Measurements from ENCODE around the gene ATP6V1G1.
"Not testable (repeated sequence)": the region's sequence is repeated elsewhere in the genome, so short reads cannot be mapped to it uniquely, and the experiment has no call there.

The ATP6V1G1 gene, protein sequence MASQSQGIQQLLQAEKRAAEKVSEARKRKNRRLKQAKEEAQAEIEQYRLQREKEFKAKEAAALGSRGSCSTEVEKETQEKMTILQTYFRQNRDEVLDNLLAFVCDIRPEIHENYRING

DNA sequence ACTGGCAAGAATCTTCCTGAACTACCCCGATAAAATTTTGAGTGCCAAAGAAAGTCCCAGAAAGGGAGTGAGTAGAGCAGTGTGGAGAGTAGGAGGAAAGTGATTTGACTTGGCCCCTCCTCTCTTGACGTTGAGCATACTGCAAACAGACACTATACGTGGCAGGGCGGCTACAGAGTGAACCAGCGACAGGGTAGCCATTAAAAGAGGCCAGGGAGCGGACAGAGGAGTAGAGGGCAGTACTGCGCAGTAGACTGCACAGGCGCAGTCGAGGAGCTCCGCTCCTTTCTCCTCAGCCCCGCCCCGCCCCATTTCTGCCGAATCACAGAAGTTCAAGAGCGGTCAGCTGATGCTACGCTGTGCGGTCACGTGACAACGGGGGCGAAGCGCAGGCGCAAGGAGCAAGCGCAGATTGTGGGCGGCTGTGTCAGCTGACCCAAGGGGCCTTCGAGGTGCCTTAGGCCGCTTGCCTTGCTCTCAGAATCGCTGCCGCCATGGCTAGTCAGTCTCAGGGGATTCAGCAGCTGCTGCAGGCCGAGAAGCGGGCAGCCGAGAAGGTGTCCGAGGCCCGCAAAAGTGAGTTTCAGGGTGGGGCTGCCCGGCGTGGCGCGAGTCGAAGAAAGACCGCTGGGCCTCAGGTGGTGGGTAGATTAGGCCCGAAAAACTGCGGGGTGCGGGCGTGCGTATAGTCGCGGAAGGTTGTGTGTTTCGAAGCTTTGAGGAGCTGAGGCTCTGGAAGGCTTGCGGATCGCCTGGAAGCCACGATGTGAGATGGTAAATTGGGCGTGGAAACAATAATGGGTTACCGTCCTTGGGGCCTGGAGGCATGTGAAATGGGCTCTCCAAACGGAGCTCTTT, at the start of gene ATP6V1G1:
ATP6V1G1 (plus strand) TSS at position 425 of the 858 bp plus-strand sequence; CDS start at position 495, 70 bp downstream.
- DNase-seq, result peak; percentile 99

DNA sequence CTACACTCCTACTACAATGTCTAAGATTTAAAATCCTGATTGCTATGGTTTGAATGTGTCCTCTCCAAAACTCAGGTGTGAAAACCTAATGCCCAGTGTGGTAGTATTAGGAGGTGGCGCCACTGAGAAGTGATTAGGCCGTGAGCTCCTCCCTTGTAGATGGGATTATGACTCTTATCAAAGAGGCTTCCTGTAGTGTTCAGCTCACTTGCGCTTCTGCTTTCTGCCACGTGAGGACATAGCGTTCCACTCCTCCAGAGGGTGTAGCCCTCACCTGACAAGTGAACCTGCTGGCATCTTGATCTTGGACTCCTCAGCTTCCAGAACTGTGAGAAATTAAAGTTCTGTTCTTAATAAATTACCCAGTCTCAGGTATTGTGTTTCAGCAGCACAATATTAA, 49.3 kb upstream of the ATP6V1G1 start:
- DNase-seq, result no peak

DNA sequence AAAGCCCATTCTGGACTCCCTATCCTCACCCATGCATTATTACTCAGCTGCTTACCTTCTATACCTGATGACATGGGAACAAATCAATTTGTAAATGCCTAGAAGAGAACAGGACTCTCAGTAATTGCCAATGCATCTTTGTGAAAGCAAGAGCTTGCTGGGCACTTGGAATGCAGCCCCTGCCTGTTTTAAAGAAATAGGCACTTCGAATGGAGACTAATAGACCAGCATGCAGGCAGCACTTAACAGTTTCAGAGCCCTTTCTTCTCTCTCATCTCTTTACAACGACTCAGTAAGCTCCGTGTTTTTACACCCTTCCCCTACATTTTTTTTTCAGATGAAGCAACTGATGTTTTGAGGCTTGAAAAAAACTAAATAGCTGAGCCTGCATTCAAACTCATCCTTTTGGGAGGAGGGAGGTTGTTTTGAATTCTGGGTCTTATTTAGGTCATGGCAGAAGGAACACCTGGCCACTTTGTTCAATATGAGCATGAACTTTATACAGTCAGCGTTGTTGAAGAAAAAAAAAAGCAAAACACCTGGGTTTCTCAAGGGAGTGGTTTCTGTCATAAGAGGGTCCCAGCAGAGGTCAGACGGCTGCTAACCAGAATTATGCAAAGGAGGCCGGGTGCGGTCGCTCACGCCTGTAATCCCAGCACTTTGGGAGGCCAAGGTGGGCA, 47.7 kb upstream of the ATP6V1G1 start:
- DNase-seq, result no peak

DNA sequence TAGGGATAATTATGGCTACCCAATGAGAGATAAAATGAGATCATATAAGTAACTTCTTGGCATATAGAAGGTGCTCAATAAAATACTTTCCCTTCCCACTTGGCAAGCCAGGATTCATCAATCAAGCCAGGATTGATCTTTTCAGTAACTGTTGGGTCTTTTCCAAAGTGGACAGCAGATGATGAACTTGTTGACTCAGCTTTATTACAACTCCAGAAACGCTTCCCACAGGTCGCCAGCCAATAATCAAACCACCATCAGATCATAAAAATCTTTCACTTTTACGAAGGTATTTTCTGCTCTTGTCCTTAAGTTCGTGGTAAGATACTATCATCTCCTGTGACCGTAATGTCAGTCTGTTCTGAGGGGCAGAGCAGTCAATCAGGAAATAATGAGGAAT, 42.5 kb upstream of the ATP6V1G1 start:
- no peak for DNase-seq

DNA sequence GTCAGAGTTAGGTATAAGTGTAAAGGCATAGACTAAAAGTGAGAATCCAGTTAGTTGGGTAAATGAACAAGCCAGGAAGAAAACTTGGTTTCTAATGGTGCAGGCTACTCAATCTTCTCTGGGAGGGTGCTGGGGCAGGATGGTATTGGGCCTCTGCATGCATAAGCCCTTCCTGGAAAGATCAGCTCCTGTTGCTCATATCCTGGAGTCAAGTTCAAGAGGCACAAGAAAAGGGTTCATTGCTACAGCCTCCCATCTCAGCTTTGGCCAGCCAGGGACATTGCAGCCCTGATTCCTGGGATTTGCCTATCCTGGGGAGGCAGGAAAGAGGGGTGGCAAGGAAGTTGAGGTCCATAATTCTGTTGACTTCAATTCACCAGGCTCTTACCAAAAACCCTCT, 40.7 kb upstream of the ATP6V1G1 start:
- DNase-seq, result no peak

DNA sequence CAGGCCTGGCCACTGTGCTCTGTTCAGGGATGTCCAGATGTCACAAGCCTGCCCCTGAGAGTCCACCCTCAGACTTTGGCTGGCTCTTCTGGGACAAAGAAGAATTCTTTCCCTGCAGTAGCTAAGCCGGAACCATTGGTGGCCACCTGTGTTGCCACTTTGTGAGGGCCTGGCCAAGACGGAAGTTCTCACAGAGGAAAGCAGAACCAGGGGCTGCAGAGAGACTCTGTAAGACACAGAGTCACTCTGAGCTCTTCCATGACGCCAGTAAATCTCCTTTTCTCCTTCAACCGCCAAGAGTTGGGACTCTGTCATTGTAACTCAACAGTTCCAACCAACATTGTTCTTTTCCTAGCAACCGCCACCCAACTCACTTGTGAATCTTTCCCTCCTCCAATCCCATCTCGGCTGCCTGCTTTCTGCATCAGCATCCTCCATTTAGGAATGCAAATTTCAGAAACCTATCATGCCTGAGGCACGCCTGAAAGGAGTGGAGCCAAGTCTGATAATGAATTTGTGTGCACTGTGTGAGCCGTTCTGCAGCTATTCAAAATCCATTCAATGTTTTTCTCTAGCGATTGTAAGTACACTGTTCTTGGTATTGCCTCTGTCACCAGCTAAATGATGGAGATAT, 37.8 kb upstream of the ATP6V1G1 start:
- no peak for DNase-seq

DNA sequence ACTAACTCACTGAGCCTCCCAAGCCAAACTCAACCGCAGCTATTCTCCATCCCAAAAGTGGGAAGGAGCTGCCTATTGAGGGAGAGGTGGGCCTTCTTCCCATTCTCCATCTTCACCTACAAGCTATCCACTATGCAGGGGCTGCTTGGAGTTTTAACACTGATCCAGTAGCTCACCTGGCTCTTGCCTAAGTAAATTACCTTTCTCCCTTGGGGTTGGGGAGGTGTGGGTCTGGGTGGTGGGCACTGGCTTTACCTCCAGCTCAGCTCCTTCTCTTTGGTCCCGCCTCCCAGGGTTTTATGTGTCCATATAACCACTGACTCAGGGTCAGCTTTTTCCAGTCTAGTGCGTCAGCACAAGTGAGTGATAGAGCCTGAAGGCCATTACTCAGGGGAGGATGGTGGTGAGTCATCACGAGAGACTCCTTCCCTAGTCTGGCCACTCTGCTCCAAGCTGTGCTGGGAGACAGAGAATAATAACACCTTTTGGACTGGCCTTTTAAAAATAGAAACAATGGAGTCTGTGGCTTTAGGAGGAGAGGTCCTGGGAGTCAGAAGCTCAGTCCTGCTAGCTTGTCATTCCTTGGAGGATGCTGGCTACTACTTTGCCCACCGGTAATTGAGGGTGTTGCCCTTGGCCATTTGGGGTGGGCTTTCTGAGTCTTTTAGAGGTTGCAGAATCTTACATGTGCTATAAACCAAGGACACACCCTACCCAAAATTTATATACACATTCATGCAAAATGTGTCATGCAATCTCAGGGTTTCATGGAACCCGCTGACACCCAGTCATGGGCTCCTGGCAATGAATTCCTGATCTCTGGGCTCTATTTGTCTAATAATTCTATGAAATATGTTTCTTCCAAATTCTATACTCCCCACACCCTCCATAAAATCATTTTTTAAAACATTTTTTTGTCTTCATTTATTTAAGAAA, 35.6 kb upstream of the ATP6V1G1 start:
- no peak for DNase-seq

DNA sequence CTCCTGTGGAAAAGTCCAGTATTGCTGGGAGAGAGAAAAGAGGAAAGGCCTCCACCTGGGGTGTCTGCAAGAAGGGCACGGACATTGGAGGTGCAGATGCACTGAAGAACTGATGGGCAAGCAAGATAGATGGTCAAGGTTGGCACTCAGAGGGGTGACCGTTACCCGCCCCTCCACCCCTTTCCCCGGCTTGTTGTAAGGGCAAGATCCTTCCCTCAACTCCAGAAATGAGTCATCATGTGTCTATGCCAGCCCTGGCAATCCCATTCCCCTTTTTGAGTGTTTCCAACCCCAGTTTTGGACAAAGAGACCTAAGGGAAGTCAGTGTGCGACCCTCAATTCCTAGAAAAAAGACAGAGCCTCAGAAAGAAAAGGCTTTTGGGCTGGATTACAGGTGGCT, 34.9 kb upstream of the ATP6V1G1 start:
- DNase-seq, result no peak

DNA sequence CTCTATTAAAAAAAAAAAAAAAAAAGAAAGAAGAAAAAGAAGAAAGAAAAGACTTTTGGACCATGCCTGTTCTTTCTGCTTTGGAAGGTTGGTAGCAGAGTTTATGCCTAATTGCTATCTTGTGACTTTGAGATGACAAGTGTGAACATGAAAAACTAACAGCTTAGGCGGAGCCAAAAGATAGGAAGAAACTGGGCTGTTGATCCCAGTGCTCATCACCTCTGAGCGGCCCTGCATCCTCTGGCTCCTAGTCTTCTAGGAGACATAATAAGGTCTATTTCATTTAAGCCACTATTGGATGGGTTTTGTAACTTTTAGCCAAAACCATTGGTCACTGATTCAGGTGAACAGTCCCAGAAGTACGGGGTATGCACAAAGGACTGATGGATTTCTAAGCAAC, 34.4 kb upstream of the ATP6V1G1 start:
- no peak for DNase-seq

DNA sequence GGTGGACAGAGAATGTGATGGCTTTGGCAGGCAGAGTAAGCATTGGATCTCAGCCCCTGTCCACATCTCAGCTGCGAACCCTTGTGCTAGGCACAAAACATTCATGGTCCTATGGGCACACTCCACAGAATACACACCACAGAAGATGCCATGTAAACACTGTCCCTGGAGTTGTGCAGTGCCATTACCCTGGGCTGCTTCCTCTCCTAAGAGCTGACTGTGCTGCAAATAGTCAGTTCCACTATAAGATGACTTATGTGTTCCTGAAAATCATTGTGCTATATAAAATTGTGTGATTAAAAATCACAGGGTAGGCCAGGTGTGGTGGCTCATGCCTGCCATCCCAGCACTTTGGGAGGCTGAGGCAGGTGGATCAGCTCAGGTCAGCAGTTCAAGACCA, 31.9 kb upstream of the ATP6V1G1 start:
- no peak for DNase-seq

DNA sequence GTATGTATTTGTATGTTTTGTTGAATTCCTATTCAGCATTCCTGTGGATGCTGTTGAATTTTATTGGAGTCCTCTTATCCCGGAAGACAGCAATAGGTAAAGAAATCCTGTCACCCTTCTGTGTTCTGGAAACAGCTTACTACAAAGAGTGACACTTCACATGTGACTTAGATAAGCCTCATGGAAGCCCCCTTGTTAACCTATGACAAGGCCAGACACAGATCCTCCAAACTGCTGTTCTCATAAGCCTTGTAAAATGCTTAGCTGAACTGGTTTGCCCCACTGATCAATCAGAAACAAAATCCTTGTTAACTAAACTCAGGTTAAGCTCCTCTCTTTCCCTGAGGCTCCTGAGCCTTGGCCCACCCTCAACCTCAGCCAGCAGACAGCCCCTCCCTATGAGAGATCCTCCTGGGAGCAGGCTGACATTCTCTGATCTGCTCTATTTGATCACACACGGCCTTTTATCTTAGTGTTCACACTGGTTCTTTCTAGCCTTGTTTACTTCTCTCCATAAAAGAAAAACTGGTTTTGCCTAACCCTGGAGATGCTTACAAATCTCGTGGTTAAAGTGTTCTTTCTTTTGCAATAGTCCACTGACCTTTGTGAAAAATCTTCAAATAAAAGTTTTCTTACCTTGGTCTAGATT, 29.4 kb upstream of the ATP6V1G1 start:
- no peak for DNase-seq

DNA sequence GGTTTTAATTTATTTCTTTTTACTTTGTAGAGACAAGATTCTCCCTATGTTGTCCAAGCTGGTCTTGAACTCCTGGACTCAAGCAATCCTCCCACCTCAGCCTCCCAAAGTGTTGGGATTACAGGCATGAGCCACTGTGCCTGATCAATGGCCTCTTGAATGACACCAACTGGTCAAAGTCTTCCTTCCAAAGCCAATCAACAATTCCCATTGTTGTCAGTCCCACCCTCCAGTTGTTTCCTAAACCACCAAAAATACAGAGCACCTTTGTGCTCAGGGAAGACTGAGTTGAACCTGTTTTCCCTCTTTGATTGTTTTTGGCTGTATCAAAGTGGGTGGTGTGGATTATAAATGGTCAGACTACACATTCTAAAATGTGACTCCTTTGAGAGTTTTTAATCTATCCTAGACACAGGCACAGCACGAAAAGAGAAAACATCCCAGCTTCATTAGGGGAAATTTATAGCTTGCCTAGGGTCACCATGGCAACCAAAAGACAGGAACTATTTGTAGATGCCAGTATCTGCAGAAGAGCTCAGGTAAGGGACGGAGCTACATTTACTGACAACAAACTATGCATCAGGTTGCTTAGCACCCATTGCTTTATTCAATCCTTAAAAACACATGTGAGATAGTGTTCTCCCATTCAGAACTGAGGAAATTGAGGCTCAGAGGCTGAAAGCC, 27.6 kb upstream of the ATP6V1G1 start:
- DNase-seq, result no peak

DNA sequence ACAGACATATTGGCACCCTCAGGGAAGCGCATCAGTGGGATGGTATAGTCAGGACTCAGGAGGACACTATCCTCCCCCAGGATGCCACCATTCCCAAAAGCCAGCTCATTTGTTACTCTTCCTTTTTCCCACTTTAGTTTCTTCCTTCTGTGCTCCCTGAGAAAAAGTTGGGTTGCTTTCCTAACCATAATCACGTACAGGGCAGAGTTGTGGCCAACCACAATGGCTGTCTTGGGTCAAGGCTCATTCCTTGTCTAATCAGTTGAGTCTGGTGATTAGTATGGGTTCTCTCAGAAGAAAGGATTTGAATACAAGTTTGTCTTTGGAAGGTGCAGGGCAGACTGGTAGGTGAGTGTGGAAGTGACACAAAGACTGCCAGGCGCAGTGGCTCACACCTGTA, 26.6 kb upstream of the ATP6V1G1 start:
- no peak for DNase-seq

DNA sequence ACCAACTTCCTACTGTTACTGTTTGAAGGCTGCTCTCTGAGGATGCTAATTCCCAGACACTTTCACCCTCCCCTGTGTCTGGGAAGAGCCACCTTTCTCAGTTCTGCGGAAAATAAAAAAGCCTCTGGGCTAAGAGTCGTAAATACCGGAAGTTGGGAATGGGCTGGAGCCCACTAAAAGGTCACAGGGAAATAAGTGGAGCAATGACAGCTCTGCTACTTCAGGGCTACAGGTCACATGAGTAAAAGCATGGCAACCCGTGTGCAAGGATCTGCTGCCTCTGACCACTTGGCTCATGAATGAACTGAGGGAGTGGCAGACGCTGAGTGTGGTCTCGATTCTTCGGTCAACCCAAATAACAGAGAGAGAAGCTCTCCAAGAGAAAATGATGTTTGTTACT, 25.8 kb upstream of the ATP6V1G1 start:
- DNase-seq, result no peak

DNA sequence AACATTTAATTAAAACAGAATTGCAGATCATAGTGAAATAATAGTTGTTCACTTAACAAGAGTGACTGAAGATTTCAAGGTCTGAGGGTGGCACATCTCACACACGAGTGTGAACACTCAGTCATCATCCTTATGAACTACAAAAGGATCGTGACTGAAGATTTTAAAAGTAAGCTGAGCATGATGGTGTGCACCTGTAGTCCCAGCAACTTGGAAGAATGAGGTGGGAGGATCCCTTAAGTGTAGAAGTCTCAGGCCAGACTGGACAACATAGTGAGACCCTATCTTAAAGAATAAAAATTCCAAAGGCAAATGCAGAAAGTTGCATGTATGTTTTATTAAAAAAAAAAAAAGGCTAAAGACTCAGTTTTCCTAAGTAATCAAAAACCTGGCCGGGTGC, 22.4 kb upstream of the ATP6V1G1 start:
- DNase-seq, result no peak

DNA sequence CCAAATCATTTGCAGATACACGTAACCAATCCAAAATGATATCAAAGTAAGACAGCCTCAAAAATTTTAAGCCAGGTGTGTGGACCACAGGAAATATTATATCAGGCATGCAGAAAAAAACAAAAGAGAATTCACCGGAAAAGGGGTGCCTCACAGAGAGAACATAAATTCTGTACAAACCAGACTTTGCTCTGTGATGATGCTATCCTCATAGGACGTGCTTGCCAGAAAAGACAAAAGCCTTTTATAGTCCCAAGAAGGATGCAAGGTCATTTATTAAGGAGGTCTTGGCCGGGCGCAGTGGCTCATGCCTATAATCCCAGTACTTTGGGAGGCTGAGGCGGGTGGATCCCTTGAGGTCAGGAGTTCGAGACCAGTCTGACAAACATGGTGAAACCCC, 16.8 kb upstream of the ATP6V1G1 start:
- DNase-seq, result no peak

DNA sequence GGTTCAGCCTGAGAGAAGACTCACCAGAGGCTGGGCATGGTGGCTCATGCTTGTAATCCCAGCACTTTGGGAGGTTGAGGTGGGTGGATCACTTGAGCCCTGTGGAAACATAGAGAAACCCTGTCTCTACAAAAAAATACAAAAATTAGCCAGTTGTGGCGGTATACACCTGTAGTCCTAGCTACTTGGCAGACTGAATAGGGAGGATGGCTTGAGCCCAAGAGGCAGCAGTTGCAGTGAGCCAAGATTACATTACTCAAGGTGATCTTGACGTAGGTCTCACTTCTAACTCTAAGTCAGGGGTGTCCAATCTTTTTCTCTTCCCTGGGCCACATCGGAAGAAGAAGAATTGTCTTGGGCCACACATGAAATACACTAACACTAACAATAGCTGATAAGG, 16.2 kb upstream of the ATP6V1G1 start:
- no peak for DNase-seq

DNA sequence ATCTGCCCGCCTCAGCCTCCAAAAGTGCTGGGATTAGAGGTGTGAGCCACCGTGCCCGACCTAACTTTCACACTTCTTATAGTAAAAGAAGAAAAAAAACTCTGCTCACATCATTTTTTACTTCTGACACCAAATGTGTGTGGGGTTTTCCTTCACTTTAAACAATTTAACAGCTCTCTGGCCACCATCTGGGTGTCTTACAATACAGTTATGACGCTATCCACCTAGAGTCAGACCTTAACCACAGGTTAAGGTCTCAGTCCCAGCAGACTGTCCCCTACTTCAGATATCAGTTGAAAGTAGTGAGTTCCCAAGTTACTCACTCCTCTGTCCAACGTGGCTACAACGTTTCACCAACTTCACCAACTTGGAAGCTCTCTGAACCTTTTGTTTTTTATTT, 15.4 kb upstream of the ATP6V1G1 start:
- no peak for DNase-seq

DNA sequence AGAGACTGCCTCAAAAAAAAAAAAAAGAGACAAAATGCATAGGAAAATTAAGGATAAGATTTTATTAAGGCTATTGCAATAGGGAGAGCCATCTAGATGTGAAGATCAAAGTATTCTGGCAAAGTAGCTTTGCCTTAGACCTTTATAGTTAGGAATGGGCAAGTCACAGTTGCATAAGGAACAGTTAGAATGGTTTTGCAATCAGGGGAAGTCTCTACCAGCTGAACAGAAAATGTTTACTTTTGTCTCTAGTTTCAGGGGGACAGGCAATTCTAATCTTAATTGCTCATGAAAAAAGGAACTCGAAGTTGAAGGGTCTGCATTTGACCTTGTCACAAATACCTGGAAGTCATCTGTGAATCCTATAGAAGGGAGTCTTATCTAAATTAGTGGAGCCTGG, 13.1 kb upstream of the ATP6V1G1 start:
- DNase-seq, result no peak

DNA sequence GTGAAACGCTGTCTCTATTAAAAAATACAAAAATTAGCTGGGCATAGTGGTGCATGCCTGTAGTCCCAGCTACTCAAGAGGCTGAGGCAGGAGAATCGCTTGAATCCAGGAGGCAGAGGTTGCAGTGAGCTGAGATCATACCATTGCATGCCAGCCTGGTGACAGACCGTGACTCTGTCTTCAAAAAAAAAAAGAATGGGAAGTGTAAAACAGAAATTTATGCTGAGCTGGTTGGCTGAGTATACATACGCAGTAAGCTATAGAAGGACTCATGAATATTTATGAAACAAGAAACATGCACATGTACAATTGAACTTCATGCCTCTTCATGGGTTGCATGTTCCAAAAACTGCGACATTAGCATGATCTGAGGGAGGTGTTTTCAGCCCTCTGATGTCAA, 10.8 kb upstream of the ATP6V1G1 start:
- not testable (repeated sequence) for DNase-seq

DNA sequence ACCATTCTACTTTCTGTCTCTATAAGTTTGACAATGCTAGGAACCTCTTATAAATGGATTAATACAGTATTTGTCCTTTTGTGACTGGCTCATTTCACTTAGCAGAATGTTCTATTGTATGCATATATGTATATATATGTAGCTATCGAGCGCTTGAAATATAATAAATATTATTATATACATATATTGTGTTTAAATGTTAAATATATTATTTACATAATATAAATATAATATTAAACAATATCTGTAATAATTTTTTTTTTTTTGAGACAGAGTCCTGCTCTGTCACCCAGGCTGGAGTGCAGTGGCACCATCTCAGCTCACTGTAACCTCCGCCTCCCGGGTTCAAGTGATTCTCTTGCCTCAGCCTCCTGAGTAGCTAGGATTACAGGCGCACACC, 9.4 kb upstream of the ATP6V1G1 start:
- not testable (repeated sequence) for DNase-seq
